ENCODE measurements around the gene ST6GALNAC2.

- TF ChIP-seq EZH2phosphoT487 (IDR thresholded peaks at IDR 0.05; ENCODE audit: insufficient read depth, low read depth) (no peak), EZH2 (IDR thresholded peaks at IDR 0.05; ENCODE audit: insufficient read depth, poor library complexity, severe bottlenecking) (no peak)
Observed at GRCh38 chr17:76568811-76569221, 16.8 kb downstream of the ST6GALNAC2 start.
